ENCODE data around the gene XIRP1. TPM values are rescaled to one million over a fixed set of nuclear protein-coding genes. Genes with fewer than 3 reads are reported as not detected.

Gene XIRP1
- total and polyA plus RNA-seq, 3 donors from 2014 or later = 0.24 to 2.8 (median 0.37) TPM

GRCh38 chr3:39222462-39222861 lies 30.1 kb upstream of the XIRP1 start:
- no peak for DNase-seq
- 94 to 100% methylated on average over 1 of the region's 1 CpG for WGBS, 2 donors
- Histone ChIP-seq H3K27ac (no peak overlapping the region), H3K27me3 (no peaks in the 10 kb centered on the region), H3K36me3 (ENCODE audit: low read depth, missing control alignments) (no peaks in the 10 kb centered on the region), H3K9me3 (no peaks in the 10 kb centered on the region), H3K4me3 (no peak overlapping the region), H3K4me1 (no peaks in the 10 kb centered on the region)
- TF ChIP-seq, protein P1, sequence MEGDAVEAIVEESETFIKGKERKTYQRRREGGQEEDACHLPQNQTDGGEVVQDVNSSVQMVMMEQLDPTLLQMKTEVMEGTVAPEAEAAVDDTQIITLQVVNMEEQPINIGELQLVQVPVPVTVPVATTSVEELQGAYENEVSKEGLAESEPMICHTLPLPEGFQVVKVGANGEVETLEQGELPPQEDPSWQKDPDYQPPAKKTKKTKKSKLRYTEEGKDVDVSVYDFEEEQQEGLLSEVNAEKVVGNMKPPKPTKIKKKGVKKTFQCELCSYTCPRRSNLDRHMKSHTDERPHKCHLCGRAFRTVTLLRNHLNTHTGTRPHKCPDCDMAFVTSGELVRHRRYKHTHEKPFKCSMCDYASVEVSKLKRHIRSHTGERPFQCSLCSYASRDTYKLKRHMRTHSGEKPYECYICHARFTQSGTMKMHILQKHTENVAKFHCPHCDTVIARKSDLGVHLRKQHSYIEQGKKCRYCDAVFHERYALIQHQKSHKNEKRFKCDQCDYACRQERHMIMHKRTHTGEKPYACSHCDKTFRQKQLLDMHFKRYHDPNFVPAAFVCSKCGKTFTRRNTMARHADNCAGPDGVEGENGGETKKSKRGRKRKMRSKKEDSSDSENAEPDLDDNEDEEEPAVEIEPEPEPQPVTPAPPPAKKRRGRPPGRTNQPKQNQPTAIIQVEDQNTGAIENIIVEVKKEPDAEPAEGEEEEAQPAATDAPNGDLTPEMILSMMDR (IDR thresholded peaks at IDR 0.05) = no peak
- TF ChIP-seq POLR2A (IDR thresholded peaks at IDR 0.05) = no peak
- intact Hi-C loops (cut with DNase I; ENCODE audit: low total_unique reads) = no loop called here

DNA sequence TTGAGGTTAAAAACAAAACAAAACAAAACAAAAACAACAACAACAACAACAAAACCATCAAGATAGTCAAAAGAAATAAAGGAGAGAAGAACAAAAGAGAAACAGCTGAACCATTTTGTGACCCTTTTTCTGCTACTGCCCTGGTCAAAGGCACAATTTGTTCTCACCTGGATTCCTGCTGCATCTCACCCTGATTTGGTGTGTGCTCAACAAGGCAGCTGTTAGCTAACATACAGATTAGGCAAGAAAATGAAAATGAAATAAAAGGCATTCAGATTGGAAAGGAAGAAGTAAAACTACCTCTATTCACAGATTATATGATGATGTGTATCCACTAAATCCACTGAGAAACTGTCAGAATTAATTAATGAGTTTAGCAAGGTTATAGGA lies 28.7 kb upstream of the XIRP1 start:
- intact Hi-C loops (cut with DNase I; ENCODE audit: low total_unique reads) = no loop called here
- H3K36me3 ChIP-seq (ENCODE audit: low read depth, missing control alignments) = no peaks in the 10 kb centered on the region
- H3K9me3 ChIP-seq = no peaks in the 10 kb centered on the region
- H3K27ac ChIP-seq = no peak overlapping the region
- TF ChIP-seq POLR2A (IDR thresholded peaks at IDR 0.05) = no peak
- TF ChIP-seq, protein P1 (IDR thresholded peaks at IDR 0.05) = no peak
- no peaks in the 10 kb centered on the region for H3K27me3 ChIP-seq
- no peak overlapping the region for H3K4me3 ChIP-seq
- H3K4me1 ChIP-seq = no peaks in the 10 kb centered on the region
- no peak for DNase-seq

GRCh38 chr3:39220407-39221140 lies 28.2 kb upstream of the XIRP1 start:
- H3K9me3 ChIP-seq = no peaks in the 10 kb centered on the region
- H3K36me3 ChIP-seq (ENCODE audit: low read depth, missing control alignments) = no peaks in the 10 kb centered on the region
- TF ChIP-seq POLR2A (IDR thresholded peaks at IDR 0.05) = no peak
- TF ChIP-seq, protein P1 (IDR thresholded peaks at IDR 0.05) = no peak
- DNase-seq = no peak
- intact Hi-C loops (cut with DNase I; ENCODE audit: low total_unique reads) = no loop called here
- no peak overlapping the region for H3K27ac ChIP-seq
- no peaks in the 10 kb centered on the region for H3K27me3 ChIP-seq
- WGBS, 2 donors = 65 to 72% methylated on average over 6 of the region's 6 CpGs
- H3K4me1 ChIP-seq = no peaks in the 10 kb centered on the region
- no peak overlapping the region for H3K4me3 ChIP-seq

- H3K4me3 ChIP-seq = no peak overlapping the region
- no peaks in the 10 kb centered on the region for H3K36me3 ChIP-seq (ENCODE audit: low read depth, missing control alignments)
- WGBS, 2 donors = 85 to 92% methylated on average over 3 of the region's 3 CpGs
- no peak overlapping the region for H3K27ac ChIP-seq
- no peak for DNase-seq
- intact Hi-C loops (cut with DNase I; ENCODE audit: low total_unique reads) = no loop called here
- H3K27me3 ChIP-seq = no peaks in the 10 kb centered on the region
- H3K4me1 ChIP-seq = no peaks in the 10 kb centered on the region
- TF ChIP-seq, protein P1 (IDR thresholded peaks at IDR 0.05) = no peak
- no peak for TF ChIP-seq POLR2A (IDR thresholded peaks at IDR 0.05)
- H3K9me3 ChIP-seq = no peaks in the 10 kb centered on the region
Observed at GRCh38 chr3:39219702-39220101, 27.3 kb upstream of the XIRP1 start.

DNA sequence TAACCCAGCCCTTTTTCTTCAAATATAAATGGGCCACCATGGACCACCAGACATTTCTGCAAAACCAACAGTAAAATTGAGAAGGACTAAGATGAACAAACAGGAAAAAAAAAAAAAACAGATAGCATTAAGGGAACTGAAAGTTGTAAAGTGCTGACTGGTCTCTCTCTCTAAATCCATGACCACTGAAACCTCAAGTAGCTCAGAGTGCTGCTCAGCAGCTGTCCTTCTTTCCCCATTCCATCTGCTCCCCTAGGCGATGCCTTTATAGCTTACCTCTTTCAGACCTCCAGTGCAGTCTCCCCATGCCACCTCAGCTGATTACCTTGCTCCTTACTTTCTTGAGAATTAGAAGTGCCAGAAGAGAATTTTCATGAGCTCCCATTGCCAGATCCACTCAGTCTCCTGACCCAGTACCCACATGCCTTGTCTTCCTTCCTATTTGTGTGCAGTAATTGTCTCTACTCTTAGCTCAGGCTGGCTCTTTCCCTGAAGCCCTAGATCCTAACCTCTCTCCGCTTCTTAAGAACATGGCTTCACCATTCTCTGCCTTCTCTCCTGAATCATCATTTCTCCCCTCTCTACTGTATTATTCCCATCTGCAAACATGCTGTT lies 23.9 kb upstream of the XIRP1 start:
- Histone ChIP-seq H3K4me1 (no peaks in the 10 kb centered on the region), H3K27ac (no peak overlapping the region), H3K9me3 (no peaks in the 10 kb centered on the region), H3K27me3 (no peaks in the 10 kb centered on the region), H3K36me3 (ENCODE audit: low read depth, missing control alignments) (no peaks in the 10 kb centered on the region), H3K4me3 (no peak overlapping the region)
- TF ChIP-seq POLR2A (IDR thresholded peaks at IDR 0.05) = no peak
- TF ChIP-seq, protein P1 (IDR thresholded peaks at IDR 0.05) = no peak
- intact Hi-C loops (cut with DNase I; ENCODE audit: low total_unique reads) = no loop called here
- DNase-seq = no peak
- WGBS, 2 donors = 80 to 87% methylated on average over 2 of the region's 2 CpGs
